WTC11 (cell line): ENCODE measurements around the gene KCNMA1. TPM values are rescaled to one million over a fixed set of nuclear protein-coding genes. Genes with fewer than 3 reads are reported as not detected.

Experiments used
- ATAC-seq: fragments of 200-7000 bp; cut with Tn5 transposase; 2 replicates; pipeline ENCODE4 v1.10.0; 2021; ENCODE audit warnings: mild to moderate bottlenecking, moderate library complexity
- CTCF ChIA-PET: fragments of 300-600 bp; sonication (Branson Sonifier 250); formaldehyde crosslinking; loops from one replicate; lab custom pipeline; 2021; ENCODE audit warnings: antibody characterized with exemption; lab: Charles Lee
- POLR2A ChIA-PET: fragments of 350-600 bp; sonication (Branson Sonifier 250); formaldehyde crosslinking; loops from one replicate; lab custom pipeline; 2021; ENCODE audit warnings: antibody characterized with exemption; lab: Charles Lee
- DNase-seq: peaks from one replicate; pipeline ENCODE4 v3.0.0; 2021; ENCODE audit warnings: low spot score
- H3K27ac Mint-ChIP-seq: 2 replicates; pipeline ENCODE4 v1.8.0; 2021; ENCODE audit warnings: mixed read lengths
- H3K27me3 Mint-ChIP-seq: 2 replicates; pipeline ENCODE4 v1.8.0; 2021; ENCODE audit warnings: low read depth, mild to moderate bottlenecking, moderate library complexity, mixed read lengths
- H3K36me3 Mint-ChIP-seq: 2 replicates; pipeline ENCODE4 v1.8.0; 2021; ENCODE audit warnings: mixed read lengths
- H3K4me1 Mint-ChIP-seq: 2 replicates; pipeline ENCODE4 v1.8.0; 2022; ENCODE audit warnings: mixed read lengths
- H3K4me3 Mint-ChIP-seq: 2 replicates; pipeline ENCODE4 v1.8.0; 2021; ENCODE audit warnings: mild to moderate bottlenecking, moderate library complexity, mixed read lengths
- H3K9me3 Mint-ChIP-seq: 2 replicates; pipeline ENCODE4 v1.8.0; 2021; ENCODE audit warnings: mixed read lengths
- ARID4B ChIP-seq: sonication (generic); formaldehyde crosslinking; IDR thresholded peaks from 2 replicates; pipeline ENCODE4 v1.8.0; 2023; ENCODE audit warnings: missing genetic modification reagents, mild to moderate bottlenecking, borderline replicate concordance
- ATF2 ChIP-seq: sonication (generic); formaldehyde crosslinking; IDR thresholded peaks from 2 replicates; pipeline ENCODE4 v1.8.1; 2022; ENCODE audit warnings: low read depth, missing genetic modification reagents, borderline replicate concordance
- CBFB ChIP-seq: sonication (generic); formaldehyde crosslinking; IDR thresholded peaks from 2 replicates; pipeline ENCODE4 v1.8.1; 2022; ENCODE audit warnings: mild to moderate bottlenecking, low read depth, missing genetic modification reagents
- EMX1 ChIP-seq: fragments of 250-450 bp; sonication (Bioruptor Pico); IDR thresholded peaks from 2 replicates; pipeline ENCODE4 v1.8.0; 2021; ENCODE audit warnings: mild to moderate bottlenecking
- GRHL2 ChIP-seq: fragments of 250-450 bp; sonication (Bioruptor Pico); IDR thresholded peaks from 2 replicates; pipeline ENCODE4 v1.8.0; 2022; ENCODE audit warnings: mild to moderate bottlenecking, moderate library complexity; ENCODE audit not compliant: insufficient replicate concordance, severe bottlenecking
- HMGXB4 ChIP-seq: sonication (generic); formaldehyde crosslinking; IDR thresholded peaks from 2 replicates; pipeline ENCODE4 v1.8.1; 2023; ENCODE audit warnings: mild to moderate bottlenecking, moderate library complexity, missing genetic modification reagents
- JAZF1 ChIP-seq: fragments of 250-450 bp; sonication (Bioruptor Pico); IDR thresholded peaks from 2 replicates; pipeline ENCODE4 v1.9.0; 2021; ENCODE audit warnings: moderate library complexity, mild to moderate bottlenecking, inconsistent platforms
- JUN ChIP-seq: sonication (generic); formaldehyde crosslinking; IDR thresholded peaks from 2 replicates; pipeline ENCODE4 v1.8.0; 2023; ENCODE audit warnings: mild to moderate bottlenecking, missing genetic modification reagents
- PRRX2 ChIP-seq: fragments of 250-450 bp; sonication (Bioruptor Pico); IDR thresholded peaks from 2 replicates; pipeline ENCODE4 v1.8.0; 2021; ENCODE audit warnings: mild to moderate bottlenecking
- SP1 ChIP-seq: sonication (generic); formaldehyde crosslinking; conservative IDR thresholded peaks from 2 replicates; pipeline ENCODE4 v1.8.1; 2022; ENCODE audit warnings: missing genetic modification reagents
- STAT6 ChIP-seq: sonication (generic); formaldehyde crosslinking; conservative IDR thresholded peaks from 2 replicates; pipeline ENCODE4 v1.8.1; 2023; ENCODE audit warnings: mild to moderate bottlenecking, low read depth, missing genetic modification reagents, moderate library complexity
- ZMAT4 ChIP-seq: fragments of 250-450 bp; sonication (Bioruptor Pico); IDR thresholded peaks from 2 replicates; pipeline ENCODE4 v1.9.0; 2021; ENCODE audit warnings: mild to moderate bottlenecking
- ZNF416 ChIP-seq: fragments of 250-450 bp; sonication (Bioruptor Pico); IDR thresholded peaks from 2 replicates; pipeline ENCODE4 v1.9.0; 2021; ENCODE audit warnings: mild to moderate bottlenecking, inconsistent platforms
- ZNF532 ChIP-seq: fragments of 250-450 bp; sonication (Bioruptor Pico); IDR thresholded peaks from 2 replicates; pipeline ENCODE4 v1.9.0; 2021; ENCODE audit warnings: mild to moderate bottlenecking, borderline replicate concordance
- total RNA-seq: library from RNA; stranded (reverse); gene quantifications from 3 replicates; pipeline ENCODE4 v1.2.3, GENCODE V29; 2021

Gene KCNMA1
- total RNA-seq, 1 experiment from 2014 or later = 7.3 TPM

GRCh38 chr10:76972541-76972940 lies 665.1 kb downstream of the KCNMA1 start:
- TF ChIP-seq JUN = no peak
- TF ChIP-seq, all 79 proteins: peak for 0
- H3K9me3 Mint-ChIP-seq = no peaks in the 10 kb centered on the region
- CTCF ChIA-PET = no interaction called here

GRCh38 chr10:76971547-76972170 lies 665.9 kb downstream of the KCNMA1 start:
- ChIA-PET POLR2A (no interaction called here), CTCF (no interaction called here)
- no peak for DNase-seq
- Mint-ChIP-seq H3K27ac (no peak overlapping the region), H3K27me3 (no peaks in the 10 kb centered on the region), H3K4me3 (no peak overlapping the region), H3K4me1 (peaks cover 19% of the 10 kb centered on the region), H3K9me3 (no peaks in the 10 kb centered on the region), H3K36me3 (no peaks in the 10 kb centered on the region)
- TF ChIP-seq STAT6 (CRISPR knock-in tag) (no peak), ARID4B (CRISPR knock-in tag) (no peak), PRRX2 (CRISPR knock-in tag) (no peak), HMGXB4 (CRISPR knock-in tag) (no peak), ATF2 (CRISPR knock-in tag) (no peak), JAZF1 (no peak), ZNF416 (CRISPR knock-in tag) (no peak), ZNF532 (CRISPR knock-in tag) (no peak), CBFB (CRISPR knock-in tag) (no peak), SP1 (CRISPR knock-in tag) (no peak), EMX1 (CRISPR knock-in tag) (no peak), GRHL2 (CRISPR knock-in tag) (no peak), ZMAT4 (CRISPR knock-in tag) (no peak)
- ATAC-seq = no peak

More at GRCh38 chr10:76972541-76972940, 665.1 kb downstream of the KCNMA1 start:
- Mint-ChIP-seq H3K27ac (no peak overlapping the region), H3K4me3 (no peak overlapping the region), H3K36me3 (no peaks in the 10 kb centered on the region), H3K4me1 (peaks cover 15% of the 10 kb centered on the region), H3K27me3 (no peaks in the 10 kb centered on the region)
- POLR2A ChIA-PET = no interaction called here
- ATAC-seq (no peak), DNase-seq (no peak)
